ENCODE measurements around the gene KLK12.
"Not testable (repeated sequence)": the region's sequence is repeated elsewhere in the genome, so short reads cannot be mapped to it uniquely, and the experiment has no call there.

The KLK12 gene

DNA sequence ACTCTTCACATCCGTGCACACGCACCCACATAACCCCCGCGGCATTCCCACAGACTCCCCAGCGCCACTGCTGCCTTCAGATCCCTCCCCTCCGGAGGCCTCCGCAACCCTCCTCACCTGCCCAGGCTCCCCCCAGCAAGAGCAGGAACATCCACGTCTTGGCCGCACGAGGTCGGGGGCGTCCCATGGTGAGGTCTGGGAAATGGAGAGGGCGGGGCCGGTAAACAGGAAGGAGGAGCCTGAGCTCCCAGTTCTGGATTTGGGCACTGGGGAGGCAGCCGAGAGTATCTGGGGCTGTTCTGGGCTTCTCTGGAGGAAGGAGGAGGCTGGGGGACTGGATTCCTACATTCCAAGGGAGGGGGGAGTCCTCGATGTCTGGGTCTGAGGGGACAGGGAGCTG is 33.8 kb downstream of the KLK12 start:
- Mint-ChIP-seq H3K27ac (no peak overlapping the region), H3K9me3 (peaks cover 2% of the 10 kb centered on the region), H3K27me3 (peaks cover 11% of the 10 kb centered on the region), H3K4me3 (no peak overlapping the region), H3K36me3 (no peaks in the 10 kb centered on the region), H3K4me1 (no peaks in the 10 kb centered on the region)
- DNase-seq (ENCODE audit: low spot score in 2 of 2) = no peak
- ATAC-seq (ENCODE audit: low read depth) = no peak

DNA sequence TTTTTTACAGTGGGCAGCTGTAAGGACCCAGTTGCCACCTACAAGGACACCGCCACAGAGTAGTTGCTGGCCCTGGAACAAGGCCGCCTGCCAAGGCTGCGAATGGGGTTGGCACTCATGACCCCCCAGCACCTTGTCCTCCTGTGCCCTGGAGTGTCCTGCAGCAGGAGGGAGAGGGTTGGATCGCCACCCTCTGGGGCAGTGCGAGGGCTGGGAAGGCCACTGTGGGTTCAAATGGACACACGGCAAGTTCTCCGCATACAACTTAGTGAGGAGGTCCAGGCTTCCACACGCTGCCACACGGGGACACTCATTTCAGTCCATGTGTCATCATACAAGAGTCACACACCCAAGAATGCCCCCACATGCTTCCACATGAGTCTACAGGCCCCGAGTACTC is 34.4 kb downstream of the KLK12 start:
- ATAC-seq (ENCODE audit: low read depth) (no peak), DNase-seq (ENCODE audit: low spot score in 2 of 2) (no peak)
- Mint-ChIP-seq H3K9me3 (peaks cover 2% of the 10 kb centered on the region), H3K27me3 (peaks cover 11% of the 10 kb centered on the region), H3K4me1 (no peaks in the 10 kb centered on the region), H3K36me3 (no peaks in the 10 kb centered on the region), H3K27ac (no peak overlapping the region), H3K4me3 (no peak overlapping the region)

DNA sequence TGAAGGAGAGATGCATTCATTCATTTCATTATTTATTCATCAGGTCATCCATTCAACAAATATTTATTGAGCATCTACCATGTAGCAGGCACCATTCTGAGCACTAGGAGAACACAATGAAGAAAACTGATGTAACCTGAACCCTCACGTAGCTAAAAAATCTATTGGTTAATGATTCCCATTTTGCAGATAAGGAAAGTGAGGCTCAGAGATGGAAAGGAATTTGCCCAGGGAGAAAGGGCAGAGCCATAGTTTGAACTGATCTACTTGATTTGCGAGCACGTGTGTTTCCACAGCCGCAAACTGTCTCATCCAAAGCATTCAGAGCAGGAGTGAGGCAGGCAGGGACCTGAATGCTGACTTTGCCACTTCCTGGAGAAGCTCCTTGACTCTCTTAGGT is 36.1 kb downstream of the KLK12 start:
- no peak overlapping the region for H3K27ac Mint-ChIP-seq
- no peak overlapping the region for H3K4me3 Mint-ChIP-seq
- peaks cover 8% of the 10 kb centered on the region for H3K27me3 Mint-ChIP-seq

DNA sequence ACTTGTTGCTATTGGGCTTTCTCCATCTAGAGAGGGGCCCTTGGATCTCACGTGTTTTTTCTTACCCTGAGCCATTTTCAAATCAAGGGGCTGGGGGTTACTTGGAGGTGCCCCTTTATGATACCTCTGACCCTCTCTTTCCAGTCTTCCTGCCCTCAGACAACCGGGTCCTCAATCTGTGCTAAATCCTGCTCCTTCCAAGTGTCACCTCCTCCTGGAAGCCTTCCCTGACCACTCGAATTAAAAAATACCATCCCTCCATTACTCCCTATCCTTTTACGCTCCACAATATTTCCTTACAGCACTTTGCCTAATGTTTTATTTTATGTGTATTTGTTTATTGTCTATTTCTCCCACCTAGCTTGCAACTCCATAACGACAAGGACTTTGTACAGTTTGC is 36.7 kb downstream of the KLK12 start:
- no peak for ATAC-seq (ENCODE audit: low read depth)
- H3K27me3 Mint-ChIP-seq = peaks cover 7% of the 10 kb centered on the region
- H3K4me1 Mint-ChIP-seq = no peaks in the 10 kb centered on the region

More for the DNA sequence above, 36.1 kb downstream of the KLK12 start:
- Mint-ChIP-seq H3K9me3 (peaks cover 2% of the 10 kb centered on the region), H3K36me3 (no peaks in the 10 kb centered on the region), H3K4me1 (no peaks in the 10 kb centered on the region)
- ATAC-seq (ENCODE audit: low read depth) (no peak), DNase-seq (ENCODE audit: low spot score in 2 of 2) (no peak)

DNA sequence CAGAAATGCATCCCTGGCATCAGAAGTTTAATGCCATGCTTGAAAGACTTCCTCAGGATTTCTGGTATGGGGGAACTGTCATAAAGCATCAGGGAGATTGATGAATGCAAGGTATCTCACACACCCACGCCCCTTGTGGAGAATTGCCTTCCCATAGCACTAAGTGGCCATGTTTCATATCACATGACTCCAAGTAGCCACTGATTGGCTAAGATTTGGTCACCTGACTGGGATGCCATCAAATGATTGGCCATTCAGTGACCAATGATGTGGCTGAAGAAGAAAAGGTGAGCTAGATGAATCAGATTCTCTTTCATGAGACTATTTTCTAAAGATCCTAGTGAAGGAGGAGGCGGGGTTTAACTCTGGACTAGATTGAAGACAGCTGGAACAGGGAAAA is 40.7 kb downstream of the KLK12 start:
- Mint-ChIP-seq H3K36me3 (peaks cover 1% of the 10 kb centered on the region), H3K4me1 (no peaks in the 10 kb centered on the region), H3K27me3 (peaks cover 10% of the 10 kb centered on the region), H3K4me3 (no peak overlapping the region), H3K9me3 (peaks cover 7% of the 10 kb centered on the region), H3K27ac (no peak overlapping the region)
- DNase-seq (ENCODE audit: low spot score in 2 of 2) (no peak), ATAC-seq (ENCODE audit: low read depth) (no peak)

More for the DNA sequence above, 36.7 kb downstream of the KLK12 start:
- no peak overlapping the region for H3K27ac Mint-ChIP-seq
- H3K36me3 Mint-ChIP-seq = no peaks in the 10 kb centered on the region
- H3K4me3 Mint-ChIP-seq = no peak overlapping the region
- peaks cover 2% of the 10 kb centered on the region for H3K9me3 Mint-ChIP-seq
- DNase-seq (ENCODE audit: low spot score in 2 of 2) = no peak

DNA sequence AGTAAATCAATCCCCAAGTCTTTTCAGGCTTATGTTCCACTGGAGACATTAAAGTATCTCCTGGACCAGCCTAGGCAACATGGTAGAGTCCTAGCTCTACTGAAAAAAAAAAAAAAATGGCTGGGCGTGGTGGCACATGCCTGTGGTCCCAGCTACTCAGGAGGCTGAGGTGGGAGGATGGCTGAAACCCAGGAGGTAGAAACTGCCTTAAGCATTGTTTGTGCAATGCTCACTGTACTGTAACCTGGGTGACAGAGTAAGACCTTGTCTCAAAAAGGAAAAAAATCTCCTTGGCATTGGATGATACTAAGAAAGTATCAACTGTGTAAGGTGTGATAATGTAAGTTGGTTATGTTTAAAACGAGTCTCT is 42.2 kb downstream of the KLK12 start:
- Mint-ChIP-seq H3K27me3 (peaks cover 11% of the 10 kb centered on the region), H3K27ac (no peak overlapping the region), H3K36me3 (peaks cover 1% of the 10 kb centered on the region), H3K4me1 (no peaks in the 10 kb centered on the region), H3K9me3 (peaks cover 9% of the 10 kb centered on the region), H3K4me3 (no peak overlapping the region)
- ATAC-seq (ENCODE audit: low read depth) (no peak), DNase-seq (ENCODE audit: low spot score in 2 of 2) (no peak)

DNA sequence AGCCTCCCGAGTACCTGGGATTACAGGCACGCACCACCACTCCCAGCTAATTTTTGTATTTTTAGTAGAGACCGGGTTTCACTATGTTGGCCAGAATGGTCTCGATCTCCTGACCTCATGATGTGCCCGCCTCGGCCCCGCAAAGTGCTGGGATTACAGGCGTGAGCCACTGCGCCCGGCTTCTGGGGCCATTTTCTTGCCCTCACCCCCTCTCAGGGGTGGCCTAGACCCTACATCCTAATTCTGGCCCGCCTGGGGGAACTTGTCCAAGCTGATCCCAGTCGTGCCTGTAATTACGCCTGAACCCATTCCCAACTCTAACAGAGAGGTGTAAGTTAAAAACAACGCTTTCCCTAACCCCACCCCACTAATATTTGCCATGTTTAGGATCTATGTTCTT is 50.4 kb downstream of the KLK12 start:
- not testable (repeated sequence) for H3K4me3 Mint-ChIP-seq; H3K4me1 Mint-ChIP-seq; H3K27ac Mint-ChIP-seq; DNase-seq (ENCODE audit: low spot score in 2 of 2); ATAC-seq (ENCODE audit: low read depth); H3K36me3 Mint-ChIP-seq; H3K9me3 Mint-ChIP-seq
- H3K27me3 Mint-ChIP-seq = peaks cover 28% of the 10 kb centered on the region

DNA sequence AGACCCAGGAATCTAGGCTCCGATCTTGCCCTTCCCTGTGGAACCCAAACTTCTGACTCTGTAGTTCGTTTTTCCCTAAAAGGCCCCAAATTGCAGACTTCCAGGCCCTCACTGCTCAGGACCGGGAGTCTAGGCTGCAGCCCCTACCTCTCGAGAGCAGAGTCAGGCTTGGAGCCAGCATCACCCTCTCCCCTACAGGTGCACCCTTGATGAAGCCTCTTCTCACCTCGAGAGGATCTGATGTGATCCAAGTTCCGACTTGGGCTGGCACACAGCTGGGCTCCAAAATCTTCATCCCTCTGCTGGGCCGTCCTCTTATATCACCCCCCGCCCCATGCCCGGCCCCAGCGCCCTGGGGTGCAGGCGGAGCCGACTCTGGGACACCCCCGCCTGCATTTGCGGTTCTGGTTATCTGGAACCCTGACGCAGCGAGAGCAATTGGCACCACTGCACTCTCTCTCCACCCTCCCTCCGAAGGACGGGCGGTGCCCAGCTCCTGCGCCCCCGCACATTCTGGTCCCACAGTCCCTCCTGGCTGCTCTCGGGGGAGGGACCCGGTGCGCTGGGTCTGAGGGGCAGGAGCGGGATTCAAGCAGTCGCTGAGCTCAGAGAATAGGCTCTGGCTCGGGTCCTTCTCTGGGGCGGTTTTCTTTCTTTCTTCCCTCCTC is 51.0 kb downstream of the KLK12 start, which contains the start of gene KLK7:
Gene KLK7 (minus strand): TSS at position 293 of the 668 bp plus-strand sequence. CDS start 1,518 bp downstream, outside the sequence.
- no peak within 1 kb of the TSS for H3K4me3 Mint-ChIP-seq
- peaks cover 30% of the 10 kb centered on the region for H3K27me3 Mint-ChIP-seq
- no peak for ATAC-seq (ENCODE audit: low read depth)
- peaks cover 6% of the 10 kb centered on the region for H3K9me3 Mint-ChIP-seq
- no peaks in the 10 kb centered on the region for H3K4me1 Mint-ChIP-seq
- H3K27ac Mint-ChIP-seq = no peak within 1 kb of the TSS
- no peak for DNase-seq (ENCODE audit: low spot score in 2 of 2)
- peaks cover 4% of the 10 kb centered on the region for H3K36me3 Mint-ChIP-seq

DNA sequence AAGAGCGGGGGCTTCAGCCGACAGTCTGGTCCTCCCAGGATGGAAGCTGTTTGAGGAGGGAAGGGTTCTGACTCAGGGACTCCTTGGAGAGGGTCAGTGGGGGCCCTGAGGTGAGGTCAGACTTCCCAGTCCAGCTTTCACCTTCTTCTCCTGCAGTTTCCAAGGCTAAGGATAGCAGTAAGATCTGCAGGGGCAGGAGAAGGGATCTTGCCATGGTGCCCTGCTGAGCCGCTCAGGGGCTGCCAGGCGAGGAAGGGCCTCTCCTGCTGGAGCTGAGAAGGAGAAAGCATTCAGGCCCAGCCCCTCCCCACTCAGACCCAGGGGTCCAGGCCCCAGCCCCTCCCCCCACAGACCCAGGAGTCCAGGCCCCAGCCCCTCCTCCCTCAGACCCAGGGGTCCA is 52.6 kb downstream of the KLK12 start:
- H3K27ac Mint-ChIP-seq = no peak overlapping the region
- no peak for DNase-seq (ENCODE audit: low spot score in 2 of 2)
- peaks cover 4% of the 10 kb centered on the region for H3K36me3 Mint-ChIP-seq
- H3K27me3 Mint-ChIP-seq = peaks cover 37% of the 10 kb centered on the region
- no peaks in the 10 kb centered on the region for H3K4me1 Mint-ChIP-seq
- ATAC-seq (ENCODE audit: low read depth) = no peak
- H3K4me3 Mint-ChIP-seq = no peak overlapping the region
- H3K9me3 Mint-ChIP-seq = peaks cover 4% of the 10 kb centered on the region

DNA sequence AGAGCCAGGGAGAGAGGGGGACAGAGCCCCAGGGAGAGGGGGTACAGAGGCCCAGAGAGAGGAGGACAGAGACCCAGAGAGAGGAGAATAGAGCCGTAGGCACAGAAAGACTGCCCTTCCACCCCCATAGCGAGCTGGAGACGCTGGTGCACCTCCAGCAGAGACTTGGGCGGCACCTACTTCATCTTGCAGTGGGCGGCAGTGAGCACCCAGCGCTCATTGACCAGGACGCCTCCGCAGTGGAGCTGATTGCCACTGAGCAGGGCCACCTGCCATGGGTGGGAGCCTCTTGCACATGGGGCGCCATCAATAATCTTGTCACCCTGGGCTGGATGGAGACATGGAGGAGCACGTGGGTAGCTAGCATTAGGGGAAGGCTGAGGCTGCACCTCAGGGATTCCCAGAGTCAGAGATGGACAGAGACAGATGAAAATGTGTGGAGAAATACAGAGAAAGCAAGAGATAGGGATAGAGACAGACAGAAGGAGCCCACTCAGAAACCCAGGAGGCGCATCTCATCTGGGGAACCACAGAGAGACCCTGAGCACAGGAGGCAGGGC is 53.1 kb downstream of the KLK12 start:
- no peak overlapping the region for H3K27ac Mint-ChIP-seq
- no peaks in the 10 kb centered on the region for H3K4me1 Mint-ChIP-seq
- DNase-seq (ENCODE audit: low spot score in 2 of 2) = no peak
- H3K9me3 Mint-ChIP-seq = peaks cover 4% of the 10 kb centered on the region
- peaks cover 39% of the 10 kb centered on the region for H3K27me3 Mint-ChIP-seq
- H3K4me3 Mint-ChIP-seq = no peak overlapping the region
- H3K36me3 Mint-ChIP-seq = peaks cover 4% of the 10 kb centered on the region
- no peak for ATAC-seq (ENCODE audit: low read depth)

DNA sequence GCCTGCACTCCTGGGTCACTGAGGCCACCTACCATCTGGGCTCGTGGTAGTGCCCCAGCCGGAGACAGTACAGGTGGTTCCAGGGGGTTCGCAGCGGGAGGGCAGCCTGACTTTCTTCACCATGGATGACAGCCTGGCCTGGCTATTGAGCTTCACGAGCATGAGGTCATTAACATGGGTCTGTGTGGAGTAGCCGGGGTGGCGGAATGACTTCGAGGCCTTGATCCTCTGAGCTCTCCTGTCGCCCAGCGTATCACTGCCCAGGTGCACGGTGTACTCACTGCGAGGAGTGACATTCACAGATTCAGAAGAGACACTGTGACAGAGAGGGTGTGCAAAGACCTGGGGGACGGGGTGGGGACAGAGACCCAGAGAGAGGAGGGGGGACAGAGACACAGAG is 54.6 kb downstream of the KLK12 start:
- ATAC-seq (ENCODE audit: low read depth) = no peak
- H3K27me3 Mint-ChIP-seq = peaks cover 39% of the 10 kb centered on the region

DNA sequence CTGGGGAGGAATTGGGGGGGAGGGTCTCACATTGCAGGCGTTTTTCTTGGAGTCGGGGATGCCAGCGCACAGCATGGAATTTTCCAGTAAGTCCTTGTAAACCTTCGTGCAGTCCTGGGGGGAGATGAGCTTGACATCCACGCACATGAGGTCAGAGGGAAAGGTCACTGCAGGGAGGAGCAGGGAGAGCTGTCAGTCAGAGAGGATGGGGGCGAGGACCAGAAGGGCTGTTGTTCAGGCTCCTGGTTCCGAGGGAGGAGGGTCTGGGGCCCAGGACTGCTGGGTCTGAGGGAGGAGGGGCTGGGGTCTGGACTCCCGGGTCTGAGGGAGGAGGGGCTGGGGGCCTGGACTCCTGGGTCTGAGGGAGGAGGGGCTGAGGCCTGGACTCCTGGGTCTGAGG is 55.0 kb downstream of the KLK12 start:
- peaks cover 4% of the 10 kb centered on the region for H3K36me3 Mint-ChIP-seq
- peaks cover 4% of the 10 kb centered on the region for H3K9me3 Mint-ChIP-seq
- no peak overlapping the region for H3K4me3 Mint-ChIP-seq
- no peak for DNase-seq (ENCODE audit: low spot score in 2 of 2)
- H3K27ac Mint-ChIP-seq = no peak overlapping the region
- no peak for ATAC-seq (ENCODE audit: low read depth)
- peaks cover 39% of the 10 kb centered on the region for H3K27me3 Mint-ChIP-seq
- no peaks in the 10 kb centered on the region for H3K4me1 Mint-ChIP-seq

More for the DNA sequence above, 54.6 kb downstream of the KLK12 start:
- peaks cover 4% of the 10 kb centered on the region for H3K9me3 Mint-ChIP-seq
- no peak overlapping the region for H3K27ac Mint-ChIP-seq
- H3K36me3 Mint-ChIP-seq = peaks cover 4% of the 10 kb centered on the region
- no peaks in the 10 kb centered on the region for H3K4me1 Mint-ChIP-seq
- DNase-seq (ENCODE audit: low spot score in 2 of 2) = no peak
- no peak overlapping the region for H3K4me3 Mint-ChIP-seq
